Left lung (tissue), 10 donors: ENCODE measurements around the gene CEP192. TPM values are rescaled to one million over a fixed set of nuclear protein-coding genes. Genes with fewer than 3 reads are reported as not detected.

Experiments
- ATAC-seq: fragments of 200-7000 bp; cut with Tn5 transposase; one replicate; pipeline ENCODE4 v1.9.1; 2020; ENCODE audit warnings: moderate library complexity
- DNase-seq, 4 donors: peaks; one replicate each; pipeline ENCODE4 v3.0.0-alpha.2; 2013 to 2020
- H3K27ac ChIP-seq, 2 donors: fragments of 200-600 bp; sonication (generic) in 1 of 2; one replicate each; pipeline versions ENCODE4 v1.5.0 to v1.8.0; 2020 to 2021
- H3K27me3 ChIP-seq, 2 donors: fragments of 200-600 bp; sonication (generic) in 1 of 2; one replicate each; pipeline versions ENCODE4 v1.5.0 to v1.8.0; 2020 to 2021
- H3K36me3 ChIP-seq, 2 donors: fragments of 200-600 bp; sonication (generic) in 1 of 2; one replicate each; pipeline versions ENCODE4 v1.5.0 to v1.8.0; 2020 to 2021
- H3K4me1 ChIP-seq, 2 donors: fragments of 200-600 bp; one replicate each; pipeline ENCODE4 v1.8.0; 2021
- H3K4me3 ChIP-seq, 2 donors: fragments of 200-600 bp; sonication (generic) in 1 of 2; one replicate each; pipeline versions ENCODE4 v1.5.0 to v1.8.0; 2020 to 2021; ENCODE audit warnings: mild to moderate bottlenecking in 1 of 2
- H3K9me3 ChIP-seq, 2 donors: fragments of 200-600 bp; sonication (generic) in 1 of 2; one replicate each; pipeline versions ENCODE4 v1.5.0 to v1.8.0; 2020 to 2021
- CTCF ChIP-seq, 2 donors: fragments of 200-600 bp; sonication (generic) in 1 of 2; IDR thresholded peaks; one replicate each; pipeline versions ENCODE4 v1.5.0 to v1.8.0; 2021; ENCODE audit warnings: antibody characterized with exemption in 2 of 2
- intact Hi-C, 2 donors: fragments of 100-400 bp; cut with DNase I; formaldehyde crosslinking; loops; one replicate each; pipeline versions ENCODE4 v1.11.2 to v1.14.2; 2022
- polyA plus RNA-seq, 6 donors: library from polyadenylated mRNA; unstranded; fragments of 120-200 nt; gene quantifications; one replicate each; pipeline ENCODE4 v1.2.1, GENCODE V29; 2013; ENCODE audit not compliant: insufficient read length in 6 of 6
- total RNA-seq, 2 donors: library from RNA; stranded (reverse); fragmentation: NEBNext Ultra II Directional; extraction: Animal tissue kit (Norgen Biotek cat#: 25700); gene quantifications; one replicate each; pipeline ENCODE4 v1.2.1, GENCODE V29; 2021
- donor health status: DM: no; HTN: yes; CAD: no.
- donor health status: DM: no; HTN: no; CAD: no.

The CEP192 gene
- total and polyA plus RNA-seq, 8 donors, result 22.0 to 57.5 (median 45.7) TPM

GRCh38 chr18:13014232-13014631 lies 23.1 kb downstream of the CEP192 start:
- DNase-seq, result no peak
- no peaks in the 10 kb centered on the region for H3K9me3 ChIP-seq
- H3K4me1 ChIP-seq, result no peaks in the 10 kb centered on the region
- H3K27ac ChIP-seq, result no peak overlapping the region
- H3K27me3 ChIP-seq, result no peaks in the 10 kb centered on the region
- ATAC-seq, result no peak
- intact Hi-C loops, result no loop called here
- TF ChIP-seq CTCF (IDR thresholded peaks at IDR 0.05), result no peak
- no peak overlapping the region for H3K4me3 ChIP-seq
- peaks cover 0 to 92% of the 10 kb centered on the region in 2 donors for H3K36me3 ChIP-seq

- no peaks in the 10 kb centered on the region for H3K27me3 ChIP-seq
- ATAC-seq, result no peak
- H3K9me3 ChIP-seq, result no peaks in the 10 kb centered on the region
- peaks cover 0 to 92% of the 10 kb centered on the region in 2 donors for H3K36me3 ChIP-seq
- H3K4me3 ChIP-seq, result no peak overlapping the region
- H3K27ac ChIP-seq, result no peak overlapping the region
- TF ChIP-seq CTCF (IDR thresholded peaks at IDR 0.05), result no peak
- no peak for DNase-seq
- intact Hi-C loops, result no loop called here
- H3K4me1 ChIP-seq, result no peaks in the 10 kb centered on the region
Measured at GRCh38 chr18:13014818-13015217, 23.7 kb downstream of the CEP192 start.

GRCh38 chr18:13017247-13017875 lies 26.2 kb downstream of the CEP192 start:
- peaks cover 0 to under 1% of the 10 kb centered on the region in 2 donors for H3K9me3 ChIP-seq
- H3K36me3 ChIP-seq, result peaks cover 0 to 81% of the 10 kb centered on the region in 2 donors
- TF ChIP-seq CTCF (IDR thresholded peaks at IDR 0.05), result no peak
- ATAC-seq, result no peak
- intact Hi-C loops, result no loop called here
- H3K27me3 ChIP-seq, result no peaks in the 10 kb centered on the region
- no peaks in the 10 kb centered on the region for H3K4me1 ChIP-seq
- no peak overlapping the region for H3K4me3 ChIP-seq
- DNase-seq, result no peak
- no peak overlapping the region for H3K27ac ChIP-seq

- no peak overlapping the region for H3K4me3 ChIP-seq
- H3K27ac ChIP-seq, result no peak overlapping the region
- H3K27me3 ChIP-seq, result no peaks in the 10 kb centered on the region
- no peaks in the 10 kb centered on the region for H3K4me1 ChIP-seq
- peaks cover 0 to 6% of the 10 kb centered on the region in 2 donors for H3K9me3 ChIP-seq
- intact Hi-C loops, result no loop called here
- H3K36me3 ChIP-seq, result peaks cover 0 to 80% of the 10 kb centered on the region in 2 donors
- ATAC-seq, result no peak
- DNase-seq, result no peak
- no peak for TF ChIP-seq CTCF (IDR thresholded peaks at IDR 0.05)
Measured at GRCh38 chr18:13018374-13018773, 27.2 kb downstream of the CEP192 start.

- Histone ChIP-seq H3K4me1 (no peaks in the 10 kb centered on the region), H3K9me3 (peaks cover 0 to 6% of the 10 kb centered on the region in 2 donors), H3K27me3 (no peaks in the 10 kb centered on the region), H3K4me3 (no peak overlapping the region), H3K27ac (no peak overlapping the region), H3K36me3 (peaks cover 0 to 81% of the 10 kb centered on the region in 2 donors)
- DNase-seq, result no peak
- TF ChIP-seq CTCF (IDR thresholded peaks at IDR 0.05), result no peak
- no peak for ATAC-seq
- intact Hi-C loops, result no loop called here
Measured at GRCh38 chr18:13019301-13019700, 28.1 kb downstream of the CEP192 start.
